AG08395 (cell line): ENCODE results near the gene SERPINA4.

Source experiments
- DNase-seq: peaks from one replicate; pipeline ENCODE4 v3.0.0; 2012; ENCODE audit warnings: mixed read lengths, low spot score

Gene SERPINA4

DNA sequence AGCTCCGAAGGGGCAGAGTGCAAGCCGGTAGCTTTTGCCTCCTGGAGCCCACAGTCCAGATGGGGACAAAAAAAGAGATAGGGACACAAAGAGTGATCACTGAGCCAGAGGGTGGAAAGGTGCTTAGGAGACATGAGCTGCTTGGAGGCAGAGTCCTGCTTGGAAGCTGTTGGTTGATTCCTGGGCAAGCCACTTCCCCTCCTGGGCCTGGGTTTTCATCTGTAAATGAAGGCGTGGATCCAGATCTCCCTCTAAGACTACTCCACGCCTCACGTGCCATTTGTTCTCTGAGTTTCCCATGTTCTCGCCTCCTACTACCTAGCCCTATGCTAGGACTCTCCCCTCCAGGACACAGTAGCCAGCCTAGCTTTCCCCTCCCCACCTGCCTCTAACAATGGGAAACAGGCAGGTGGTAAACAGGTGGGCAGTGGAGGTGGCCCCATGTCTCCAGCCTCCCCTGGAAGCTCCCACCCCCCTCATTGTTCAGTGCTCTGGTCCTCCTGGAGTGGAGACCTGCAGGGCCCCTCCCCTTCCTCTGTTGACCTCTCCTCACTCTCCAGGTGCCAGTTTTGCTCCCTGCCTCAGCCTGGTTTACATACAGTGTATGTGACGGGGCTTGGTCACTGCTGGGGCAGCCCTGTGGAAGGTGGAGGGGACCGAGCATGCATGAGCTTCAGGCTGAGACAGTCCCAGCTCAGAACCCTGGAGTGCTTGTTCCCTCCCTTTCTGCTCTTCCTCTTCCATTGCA is 54.8 kb downstream of the SERPINA4 start:
- no peak for DNase-seq

GRCh38 chr14:94617366-94617941 is 56.2 kb downstream of the SERPINA4 start:
- no peak for DNase-seq

GRCh38 chr14:94617988-94618822 is 57.0 kb downstream of the SERPINA4 start:
- no peak for DNase-seq

DNA sequence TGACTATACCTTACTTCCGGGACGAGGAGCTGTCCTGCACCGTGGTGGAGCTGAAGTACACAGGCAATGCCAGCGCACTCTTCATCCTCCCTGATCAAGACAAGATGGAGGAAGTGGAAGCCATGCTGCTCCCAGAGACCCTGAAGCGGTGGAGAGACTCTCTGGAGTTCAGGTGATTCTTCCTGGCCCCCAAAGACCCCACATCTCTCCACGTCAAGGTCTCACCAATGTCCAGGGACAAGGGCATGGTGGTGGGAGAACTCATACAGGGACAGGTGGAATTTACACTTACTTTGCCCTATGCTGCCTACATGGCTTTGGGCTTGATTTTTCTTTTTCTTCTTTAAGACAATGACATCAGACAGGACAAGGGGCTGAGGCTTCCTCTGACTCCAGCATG is 58.1 kb downstream of the SERPINA4 start:
- DNase-seq = no peak
